NCI-H510A (cell line): ENCODE measurements around the gene SGO1.

Experiments
- DNase-seq: peaks from one replicate; lab custom pipeline; 2025; lab: John Stamatoyannopoulos, UW

SGO1 gene

DNA sequence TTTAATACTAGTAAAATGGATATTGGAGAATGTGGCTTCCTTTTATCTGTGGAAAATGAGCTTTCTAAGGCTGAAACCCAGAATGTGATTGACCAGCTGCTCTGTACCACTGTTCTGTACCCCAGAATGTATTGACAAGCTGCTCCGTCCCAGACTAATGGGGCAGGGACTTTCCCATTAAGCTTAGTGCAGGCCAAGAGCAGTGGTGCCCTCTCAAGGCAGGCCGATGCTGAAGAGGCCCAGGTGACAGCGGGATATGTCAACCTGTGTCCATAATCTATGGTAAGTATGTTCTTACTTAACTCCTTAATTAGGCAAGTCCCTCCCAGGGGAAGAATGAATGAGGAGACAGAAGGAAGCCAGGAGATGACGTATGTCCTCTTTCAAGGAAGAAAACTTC lies 31.1 kb downstream of the SGO1 start:
- no peak for DNase-seq

DNA sequence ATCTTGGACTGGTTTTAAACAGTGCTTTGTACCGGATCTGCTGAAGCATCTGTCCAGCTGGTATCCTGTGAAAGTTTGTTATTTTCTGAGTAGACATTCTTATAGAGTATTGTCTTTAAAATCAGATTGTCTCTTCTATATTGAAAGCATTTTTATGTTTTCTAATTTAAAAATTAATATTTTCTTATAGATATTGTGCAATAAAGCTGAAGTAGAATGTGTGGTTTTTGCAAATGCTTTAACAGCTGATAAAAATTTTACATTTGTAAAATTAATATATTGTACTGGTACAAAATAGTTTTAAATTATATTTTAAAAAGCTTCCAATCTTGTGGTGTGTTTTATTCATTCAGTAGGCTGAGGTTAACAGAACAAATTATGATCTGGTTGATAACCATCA lies 31.9 kb downstream of the SGO1 start:
- no peak for DNase-seq

DNA sequence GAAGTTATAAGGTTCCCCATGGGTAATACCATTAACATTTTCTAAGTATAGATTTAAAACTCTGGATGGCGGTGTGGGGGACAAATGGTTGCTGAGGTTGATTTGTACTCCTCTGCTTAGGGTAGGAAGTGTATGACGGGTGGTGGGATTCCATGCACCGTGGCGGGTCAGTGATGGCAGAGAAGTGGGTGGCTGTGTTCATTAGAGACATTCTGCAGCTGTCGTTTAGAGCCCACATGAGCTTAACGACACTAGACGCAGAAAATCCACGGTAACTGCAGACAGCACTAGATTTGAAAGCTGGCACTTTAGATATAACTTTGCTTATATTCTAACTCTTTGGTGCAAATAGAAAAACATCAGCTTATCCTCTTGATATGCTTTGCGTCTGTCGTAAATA lies 37.5 kb downstream of the SGO1 start:
- DNase-seq: no peak

DNA sequence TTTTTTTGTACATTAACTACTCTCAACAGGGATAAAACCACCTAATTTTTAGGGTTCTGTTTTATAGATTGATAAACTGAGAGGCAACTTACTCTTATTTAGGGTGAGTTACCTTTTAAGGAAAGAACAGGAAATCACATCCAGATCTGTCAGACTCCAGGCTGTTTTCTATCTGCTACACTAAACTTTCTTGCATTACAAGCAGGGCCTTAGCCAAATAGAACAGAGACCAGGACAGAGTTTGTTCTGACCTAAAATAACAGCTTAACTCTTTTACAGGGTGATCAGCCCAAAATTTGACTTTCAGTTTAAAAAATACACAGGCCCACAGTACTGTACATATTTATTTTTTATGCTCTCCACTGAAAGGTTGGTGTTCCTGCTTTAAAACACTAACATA lies 38.6 kb downstream of the SGO1 start:
- no peak for DNase-seq

DNA sequence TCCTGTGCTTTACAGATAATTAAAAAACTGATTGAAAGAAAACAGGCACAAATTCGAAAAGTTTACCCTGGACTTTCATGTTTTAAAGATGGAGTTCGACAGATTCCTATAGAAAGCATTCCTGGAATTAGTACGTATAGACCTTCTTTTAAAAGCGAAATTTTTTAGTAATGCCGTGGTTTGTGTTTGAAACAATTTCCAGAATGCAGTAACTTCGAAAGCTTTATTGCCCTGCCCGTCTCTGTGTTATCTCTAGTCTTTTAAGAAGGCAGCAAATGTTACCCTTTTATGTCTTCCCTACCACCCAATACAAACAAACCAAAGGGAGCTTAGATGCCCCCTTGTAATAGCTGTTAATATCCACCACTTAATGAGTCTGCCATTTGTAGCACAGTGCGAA lies 39.7 kb downstream of the SGO1 start:
- DNase-seq: no peak

DNA sequence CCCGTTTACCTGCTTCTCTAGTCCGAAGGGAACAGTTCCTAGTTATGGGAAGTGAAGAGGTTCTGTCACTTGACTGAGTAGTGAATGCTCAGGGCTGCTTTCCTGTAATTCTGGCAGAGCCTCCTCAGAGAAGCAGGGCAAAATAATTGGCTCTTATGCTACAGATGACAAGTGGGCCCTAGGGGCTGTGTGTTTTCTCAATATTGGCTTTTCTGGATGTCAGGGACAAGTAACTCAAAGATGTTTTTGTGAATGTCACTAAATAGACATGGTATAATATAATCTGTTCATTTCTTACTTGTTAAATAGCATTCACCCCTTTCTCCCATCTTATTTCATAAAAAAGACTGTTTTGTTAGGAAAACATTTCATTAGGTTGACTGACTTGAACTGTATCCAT lies 40.1 kb downstream of the SGO1 start:
- DNase-seq: no peak

DNA sequence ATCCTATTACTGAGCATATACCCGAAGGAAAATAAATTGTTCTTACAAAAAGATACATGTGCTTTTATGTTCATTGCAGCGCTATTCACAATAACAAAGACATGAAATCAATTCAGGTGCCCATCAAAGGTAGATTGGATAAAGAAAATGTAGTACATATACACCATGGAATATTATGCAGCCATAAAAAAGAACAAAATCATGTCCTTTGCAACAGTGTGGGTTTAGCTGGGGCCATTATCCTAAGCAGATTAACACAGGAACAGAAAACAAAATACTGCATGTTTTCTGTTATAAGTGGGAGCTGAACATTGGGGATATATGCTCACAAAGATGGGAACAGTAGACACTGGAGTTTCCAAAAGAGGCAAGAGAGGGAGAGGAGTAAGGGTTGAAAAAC lies 42.5 kb downstream of the SGO1 start:
- DNase-seq: no peak

DNA sequence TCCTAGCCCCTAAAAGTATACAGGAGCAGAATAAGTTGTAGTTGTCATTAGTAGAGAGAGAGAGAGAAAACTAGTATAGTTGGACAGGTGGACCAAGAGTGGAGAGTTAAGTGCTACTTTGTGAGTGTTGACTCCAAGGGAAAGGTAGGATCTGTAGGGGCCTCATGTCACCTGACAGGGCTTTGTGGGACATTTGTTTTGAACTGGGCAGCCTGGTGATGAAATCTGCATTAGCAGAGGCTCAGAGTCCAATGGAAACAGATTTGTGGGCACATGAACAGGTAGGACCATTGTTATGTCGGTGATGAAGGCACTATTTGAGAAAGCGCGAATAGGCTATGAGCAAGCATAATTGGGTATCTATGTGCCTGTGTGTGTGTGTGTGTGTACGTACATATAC lies 43.5 kb downstream of the SGO1 start:
- DNase-seq: no peak

DNA sequence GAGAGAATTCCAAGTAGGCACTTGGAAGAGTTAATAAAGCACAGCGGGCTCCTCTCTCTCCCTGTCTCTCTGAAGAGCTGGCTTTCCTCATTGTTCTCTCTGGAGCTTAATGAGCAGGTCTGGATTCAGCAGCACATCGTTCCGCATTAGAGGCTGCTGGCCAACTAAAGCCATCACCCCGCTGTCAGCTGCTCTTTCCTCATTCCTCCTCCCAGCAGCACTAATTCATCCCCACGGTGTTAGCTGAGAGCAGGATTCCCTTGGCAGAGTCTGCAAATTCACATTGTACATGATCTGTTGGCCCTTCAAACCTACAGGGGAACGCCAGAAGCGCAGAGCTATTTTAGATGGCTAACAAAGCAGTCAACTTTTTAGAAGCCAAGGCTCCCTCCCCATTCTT lies 44.2 kb downstream of the SGO1 start:
- no peak for DNase-seq

DNA sequence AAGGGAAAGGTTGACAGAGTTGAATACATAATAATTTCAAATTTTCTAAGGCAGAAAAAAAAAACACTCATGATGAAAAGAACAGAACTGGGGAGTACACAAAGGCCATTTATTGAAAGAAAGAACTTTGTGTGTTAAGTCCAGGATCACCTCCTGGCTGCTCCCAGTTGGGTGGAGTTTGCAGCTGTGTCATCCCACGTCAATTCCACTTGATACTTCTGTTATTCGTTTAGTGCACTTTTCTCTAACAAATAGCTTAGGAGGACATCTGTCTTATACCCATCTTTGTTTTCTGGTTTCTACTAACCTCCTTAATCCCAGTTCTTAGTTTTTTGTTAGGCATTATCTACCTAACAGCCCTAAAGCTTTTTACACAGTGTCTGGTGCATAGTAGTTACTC lies 44.7 kb downstream of the SGO1 start:
- DNase-seq: no peak

DNA sequence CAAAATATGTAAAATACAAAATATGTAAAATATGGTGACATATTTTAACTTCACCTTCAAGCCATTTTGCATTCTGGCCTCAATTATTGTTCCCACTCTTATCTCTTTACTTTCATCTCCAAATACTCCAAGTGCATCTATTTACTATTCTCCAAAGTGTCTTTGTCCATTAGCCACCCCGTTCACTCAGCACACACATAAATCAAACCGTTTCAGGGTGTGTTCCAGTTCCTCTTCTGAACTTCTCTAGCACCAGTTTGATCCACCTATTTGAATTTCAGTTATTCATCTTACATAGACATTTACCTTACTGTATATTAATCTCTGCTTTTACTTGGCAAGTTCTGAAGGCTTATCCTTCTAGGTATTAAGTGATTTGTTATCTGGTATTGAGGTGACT lies 45.1 kb downstream of the SGO1 start:
- DNase-seq: no peak

DNA sequence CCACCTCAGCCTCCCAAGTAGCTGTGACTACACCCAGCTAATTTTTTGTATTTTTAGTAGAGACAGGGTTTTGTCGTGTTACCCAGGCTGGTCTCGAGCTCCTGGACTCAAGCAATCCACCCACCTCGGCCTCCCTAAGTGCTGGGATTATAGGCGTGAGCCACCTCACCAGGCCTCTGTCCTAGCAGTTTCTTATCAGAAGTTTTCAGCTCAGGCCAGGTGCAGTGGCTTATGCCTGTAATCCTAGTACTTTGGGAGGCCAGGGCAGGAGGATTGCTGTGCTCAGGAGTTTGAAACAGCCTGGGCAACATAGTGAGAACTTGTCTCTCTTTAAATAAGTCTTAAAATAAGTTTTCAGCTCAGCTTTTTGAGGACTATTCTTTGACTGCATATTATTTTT lies 48.4 kb downstream of the SGO1 start:
- no peak for DNase-seq

DNA sequence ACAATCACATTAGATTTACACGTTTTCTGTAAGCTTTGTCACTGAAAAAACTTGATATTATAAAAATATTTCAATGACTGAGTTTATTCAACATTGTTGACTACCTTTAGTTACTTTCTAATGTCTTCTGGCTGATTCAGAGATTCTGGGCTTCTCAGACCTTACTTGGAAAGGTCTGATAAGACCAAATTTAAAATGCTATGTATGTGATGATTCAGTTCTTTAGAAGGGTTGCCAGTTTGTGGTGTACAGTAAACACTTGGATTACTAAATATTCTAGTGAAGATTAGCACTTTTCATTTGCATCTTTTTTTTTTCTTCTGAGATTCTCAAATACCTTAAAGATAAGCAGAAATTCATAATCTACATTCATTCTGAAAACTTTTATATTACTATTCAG lies 49.8 kb downstream of the SGO1 start:
- DNase-seq: no peak

DNA sequence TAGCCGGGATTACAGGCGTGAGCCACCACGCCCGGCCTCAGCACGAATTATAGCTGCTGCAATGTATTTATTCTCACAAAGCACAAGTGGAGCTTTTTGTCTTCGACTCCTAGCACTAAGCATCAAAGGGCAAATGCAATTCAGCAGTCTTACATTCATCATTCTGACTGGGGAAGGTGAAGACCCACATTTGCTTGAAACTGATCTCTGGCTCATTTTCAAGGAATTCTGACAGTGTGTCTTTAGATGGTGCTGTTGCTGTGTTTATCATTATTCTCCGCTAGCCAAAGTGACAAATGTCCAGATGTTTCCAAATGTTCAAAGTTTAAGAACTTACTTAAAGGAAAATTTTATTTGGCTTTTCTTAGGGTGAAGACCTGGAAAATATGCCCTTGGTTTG lies 55.9 kb downstream of the SGO1 start:
- no peak for DNase-seq

DNA sequence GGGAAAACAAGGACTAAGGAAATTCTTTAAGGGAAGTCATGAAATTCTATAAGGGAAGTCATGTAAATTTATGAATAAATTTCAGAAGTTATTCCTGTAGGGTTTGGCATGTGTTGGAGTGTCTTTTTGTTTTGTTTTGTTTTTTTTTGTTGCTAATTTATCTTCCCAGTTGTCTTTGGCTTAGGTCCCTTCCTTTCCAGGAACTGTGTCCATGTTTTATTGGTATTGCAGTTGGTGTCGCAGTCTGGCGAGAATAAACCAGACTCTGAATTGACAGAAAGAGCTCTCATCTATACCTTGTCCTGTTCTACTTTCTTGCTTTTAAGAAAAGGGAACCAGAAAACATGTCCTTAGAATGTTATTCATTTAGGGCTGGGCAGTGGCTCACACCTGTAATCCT lies 57.6 kb downstream of the SGO1 start:
- no peak for DNase-seq

DNA sequence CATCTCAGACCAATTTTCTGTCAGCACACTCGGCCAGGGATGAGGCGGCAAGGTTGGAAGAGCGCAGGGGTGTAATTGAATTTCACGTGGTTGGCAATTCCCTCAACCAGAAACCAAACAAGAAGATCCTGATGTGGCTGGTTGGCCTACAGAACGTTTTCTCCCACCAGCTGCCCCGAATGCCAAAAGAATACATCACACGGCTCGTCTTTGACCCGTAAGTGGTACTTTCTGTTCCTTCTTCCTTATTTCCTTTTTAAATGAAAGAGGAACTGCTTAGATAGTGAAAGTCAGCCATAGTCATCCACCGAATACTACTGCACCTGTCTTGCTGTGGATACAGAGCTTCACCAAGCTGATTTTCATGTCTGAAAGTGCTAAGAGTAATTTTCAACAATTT lies 60.1 kb downstream of the SGO1 start:
- DNase-seq: no peak

DNA sequence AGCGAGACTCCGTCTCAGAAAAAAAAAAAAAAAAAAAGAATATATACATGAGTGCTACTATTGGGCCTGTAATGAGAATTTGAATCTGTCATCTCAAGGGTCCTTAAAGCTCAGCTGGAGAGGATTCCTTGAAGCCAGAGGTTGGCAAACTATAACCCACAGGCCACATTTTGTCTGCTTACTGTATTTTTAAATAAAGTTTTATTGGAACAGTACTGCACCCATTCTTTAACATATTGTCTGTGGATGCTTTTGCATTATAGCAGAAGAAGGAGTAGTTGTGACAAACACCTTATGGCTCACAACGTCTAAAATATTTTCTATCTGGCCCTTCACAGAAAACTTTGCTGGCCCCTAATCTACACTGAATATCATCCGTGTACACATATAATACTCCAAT lies 60.7 kb downstream of the SGO1 start:
- DNase-seq: no peak

DNA sequence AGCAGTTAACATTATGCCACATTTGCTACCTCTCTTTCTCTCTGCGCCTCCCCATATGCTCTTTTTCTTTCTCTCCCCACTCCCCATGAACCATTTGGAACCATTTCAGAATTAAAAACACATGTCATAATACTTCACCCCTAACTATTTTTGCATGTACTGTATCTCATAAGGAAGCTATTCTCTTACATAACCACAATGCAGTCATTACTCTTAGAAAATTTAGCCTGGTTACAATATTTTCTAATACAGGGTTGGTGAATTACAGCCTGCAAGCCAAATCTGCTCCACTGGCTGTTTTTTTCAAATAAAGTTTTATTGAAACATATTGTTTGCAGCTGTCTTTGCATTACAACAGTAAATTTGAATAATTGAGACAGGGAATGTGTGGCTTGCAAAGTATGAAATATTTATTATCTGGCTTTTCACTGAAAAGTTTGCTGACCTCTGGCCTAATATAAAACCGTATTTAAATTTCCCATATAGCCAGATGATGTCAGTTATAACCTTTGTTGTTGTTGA lies 62.8 kb downstream of the SGO1 start:
- no peak for DNase-seq

DNA sequence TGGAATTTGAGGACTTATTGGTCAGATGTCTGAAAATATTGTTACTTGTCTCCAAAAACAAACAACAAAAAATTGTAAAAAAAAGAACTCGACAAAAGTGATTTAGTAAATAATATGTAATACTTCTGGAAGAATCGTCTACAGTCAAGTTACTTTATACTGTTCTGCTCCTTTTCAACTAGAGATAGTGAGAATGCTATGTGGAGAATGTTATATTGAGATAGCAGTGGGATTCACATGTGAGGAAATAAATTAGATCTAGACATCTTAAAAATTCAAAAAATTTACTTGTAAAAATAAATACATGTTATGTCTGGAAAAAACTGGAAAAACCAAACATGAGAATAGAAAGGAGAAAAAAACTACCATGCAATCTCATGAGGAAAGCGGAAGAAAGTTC lies 64.9 kb downstream of the SGO1 start:
- no peak for DNase-seq
